ENCODE results near the gene HIGD1C. TPM values are rescaled to one million over a fixed set of nuclear protein-coding genes. Genes with fewer than 3 reads are reported as not detected.

The HIGD1C gene
- total and polyA plus RNA-seq, 8 donors: not detected

GRCh38 chr12:50918584-50919316, 33.6 kb upstream of the HIGD1C start:
- 86 to 87% methylated on average over 5 of the region's 5 CpGs for WGBS, 2 donors
- H3K27ac ChIP-seq: no peak overlapping the region
- H3K4me3 ChIP-seq: no peak overlapping the region
- intact Hi-C loops (cut with DNase I): no loop called here
- DNase-seq (no peak), FAIRE-seq (no peak), ATAC-seq (no peak)
- no peaks in the 10 kb centered on the region for H3K27me3 ChIP-seq
- peaks cover 1 to 11% (median 7%) of the 10 kb centered on the region in 3 donors for H3K4me1 ChIP-seq
- TF ChIP-seq CTCF (IDR thresholded peaks at IDR 0.05): no peak
- no peaks in the 10 kb centered on the region for H3K36me3 ChIP-seq
- no peaks in the 10 kb centered on the region for H3K9me3 ChIP-seq

DNA sequence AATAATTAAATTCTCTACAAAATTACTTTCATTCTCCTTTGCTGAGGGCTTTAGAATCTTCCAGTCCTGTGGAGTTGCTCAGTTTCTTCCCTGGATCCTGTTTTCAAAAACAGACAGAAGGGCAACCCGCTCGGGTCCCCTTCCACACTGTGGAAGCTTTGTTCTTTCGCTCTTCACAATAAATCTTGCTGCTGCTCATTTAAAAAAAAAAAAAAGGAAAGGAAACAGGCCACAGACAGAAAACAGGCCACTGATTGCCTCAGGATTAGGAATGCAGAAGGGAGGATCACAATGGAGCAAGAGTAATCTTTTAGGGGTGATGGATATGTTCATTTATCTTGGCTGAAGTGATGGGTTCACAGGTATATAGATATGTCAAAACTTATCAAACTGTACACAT, 29.5 kb upstream of the HIGD1C start:
- Histone ChIP-seq H3K36me3 (no peaks in the 10 kb centered on the region), H3K4me3 (no peak overlapping the region), H3K27me3 (no peaks in the 10 kb centered on the region), H3K4me1 (peaks cover 3 to 22% (median 12%) of the 10 kb centered on the region in 3 donors), H3K27ac (peak overlapping the region in 3 of 4 donors; percentile 10 to 87 (median 85)), H3K9me3 (no peaks in the 10 kb centered on the region)
- FAIRE-seq (no peak), DNase-seq (no peak), ATAC-seq (no peak)
- no peak for TF ChIP-seq CTCF (IDR thresholded peaks at IDR 0.05)
- WGBS, 2 donors: 56 to 65% methylated on average over 3 of the region's 3 CpGs
- intact Hi-C loops (cut with DNase I): no loop called here

DNA sequence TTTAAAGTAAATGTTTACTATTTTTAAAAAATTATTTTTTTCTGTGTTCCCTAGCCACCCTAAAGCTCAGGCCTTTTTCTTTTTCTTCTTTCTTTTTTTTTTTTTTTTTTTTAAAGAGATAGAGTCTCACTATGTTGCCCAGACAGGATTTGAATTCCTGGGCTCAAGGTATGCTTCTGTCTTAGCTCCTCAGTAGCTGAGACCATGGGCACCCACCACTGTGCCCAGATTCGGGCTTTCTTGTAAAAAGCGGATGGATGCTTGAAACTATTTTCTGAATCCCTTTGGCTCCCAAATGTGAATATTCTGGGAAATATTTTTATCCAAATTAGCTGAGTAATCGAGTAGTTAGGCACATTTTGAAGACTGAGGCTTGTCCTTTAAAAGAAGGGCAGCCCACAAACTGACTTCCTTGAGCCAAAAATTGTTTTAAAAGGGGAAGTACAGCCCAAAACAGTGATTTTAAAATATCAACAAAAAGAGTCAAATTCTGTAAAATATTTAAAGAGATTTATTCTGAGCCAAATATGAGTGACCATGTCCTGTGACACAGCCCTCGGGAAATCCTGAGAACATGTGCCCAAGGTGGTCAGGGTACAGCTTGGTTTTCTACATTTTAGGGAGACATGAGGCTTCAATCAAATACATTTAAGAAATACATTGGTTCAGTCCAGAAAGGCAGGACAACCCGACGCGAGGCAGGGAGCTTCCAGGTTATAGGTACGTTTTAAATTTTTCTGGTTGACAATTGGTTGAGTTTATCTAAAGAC, 28.8 kb upstream of the HIGD1C start:
- Histone ChIP-seq H3K36me3 (no peaks in the 10 kb centered on the region), H3K9me3 (no peaks in the 10 kb centered on the region), H3K4me1 (peaks cover 3 to 28% (median 12%) of the 10 kb centered on the region in 3 donors), H3K27ac (peak overlapping the region; percentile 51 to 87 (median 77)), H3K27me3 (no peaks in the 10 kb centered on the region), H3K4me3 (peak overlapping the region in 3 of 4 donors; percentile 56 to 69 (median 58))
- TF ChIP-seq CTCF (IDR thresholded peaks at IDR 0.05): no peak
- DNase-seq: no peak
- WGBS, 2 donors: 21 to 22% methylated on average over 8 of the region's 8 CpGs
- intact Hi-C loops (cut with DNase I): no loop called here
- no peak for ATAC-seq
- FAIRE-seq: no peak

DNA sequence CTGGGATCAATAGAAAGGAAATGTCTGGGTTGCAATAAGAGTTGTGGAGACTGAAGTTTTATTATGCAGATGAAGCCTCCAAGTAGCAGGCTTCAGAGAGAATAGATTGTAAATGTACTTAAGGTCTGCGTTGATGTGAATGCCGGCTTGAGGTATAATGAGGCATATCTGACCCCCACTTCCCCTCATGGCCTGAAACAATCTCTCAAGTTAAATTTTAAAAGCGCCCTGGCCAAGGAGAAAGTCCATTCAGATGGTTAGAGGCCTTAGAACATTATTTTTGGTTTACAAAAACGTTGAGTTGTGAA, 28.3 kb upstream of the HIGD1C start:
- Histone ChIP-seq H3K4me3 (peak overlapping the region in 3 of 4 donors; percentile 56 to 69 (median 58)), H3K9me3 (no peaks in the 10 kb centered on the region), H3K27ac (peak overlapping the region; percentile 51 to 87 (median 77)), H3K36me3 (no peaks in the 10 kb centered on the region), H3K27me3 (no peaks in the 10 kb centered on the region), H3K4me1 (peaks cover 3 to 28% (median 12%) of the 10 kb centered on the region in 3 donors)
- FAIRE-seq (no peak), ATAC-seq (peak; percentile 1 to 3 (median 2)), DNase-seq (peak in 1 of 6 donors; percentile 31)
- intact Hi-C loops (cut with DNase I): no loop called here
- no peak for TF ChIP-seq CTCF (IDR thresholded peaks at IDR 0.05)
- WGBS, 2 donors: 1% methylated on average over 4 of the region's 4 CpGs
